ENCODE results near the gene SNAPC1. TPM values are rescaled to one million over a fixed set of nuclear protein-coding genes. Genes with fewer than 3 reads are reported as not detected.

The SNAPC1 gene
- total RNA-seq, 1 experiment from 2014 or later, result 13.8 TPM

- TF ChIP-seq CTCF (conservative IDR thresholded peaks at IDR 0.05; ENCODE audit: low read depth, low read length) (no peak), EZH2 (IDR thresholded peaks at IDR 0.05; ENCODE audit: borderline replicate concordance, low read depth, low read length, poor library complexity, severe bottlenecking) (no peak)
- H3K27me3 ChIP-seq (replicated peaks; ENCODE audit: insufficient read depth, low read depth, low read length, poor library complexity), result no peaks in the 10 kb centered on the region
- no peaks in the 10 kb centered on the region for H3K9me3 ChIP-seq (ENCODE audit: low read depth, low read length, poor library complexity, severe bottlenecking)
- intact Hi-C loops (cut with micrococcal nuclease; ENCODE audit: unreplicated experiment), result no loop called here
- CTCF ChIA-PET, result no interaction called here
- H3K27ac ChIP-seq (ENCODE audit: low read depth, low read length, poor library complexity, severe bottlenecking), result no peak overlapping the region
- BruUV-seq (replicated peaks), result no TSS peak
- no peak for DNase-seq (ENCODE audit: low spot score)
- POLR2A ChIA-PET (ENCODE audit: low non-redundant PET), result no interaction called here
- no peak overlapping the region for H3K4me3 ChIP-seq (ENCODE audit: low read depth, low read length, poor library complexity, severe bottlenecking)
- peaks cover 41% of the 10 kb centered on the region for H3K36me3 ChIP-seq (ENCODE audit: insufficient read depth, low read length, poor library complexity, severe bottlenecking)
- H3K4me1 ChIP-seq (ENCODE audit: insufficient read depth, low read length, poor library complexity, severe bottlenecking), result peaks cover 40% of the 10 kb centered on the region
Observed at GRCh38 chr14:61720741-61721140, 41.5 kb upstream of the SNAPC1 start.

GRCh38 chr14:61724133-61724532 is 38.1 kb upstream of the SNAPC1 start:
- ChIA-PET CTCF (interaction anchor here (0.6 kb wide), 1 partner anchor 538 kb away, joined by 5 read pairs; no protein-coding TSS in a partner anchor), POLR2A (ENCODE audit: low non-redundant PET) (no interaction called here)

GRCh38 chr14:61726778-61727658 is 35.2 kb upstream of the SNAPC1 start:
- Histone ChIP-seq H3K9me3 (ENCODE audit: low read depth, low read length, poor library complexity, severe bottlenecking) (no peaks in the 10 kb centered on the region), H3K4me1 (ENCODE audit: insufficient read depth, low read length, poor library complexity, severe bottlenecking) (no peaks in the 10 kb centered on the region), H3K4me3 (ENCODE audit: low read depth, low read length, poor library complexity, severe bottlenecking) (no peak overlapping the region), H3K27me3 (replicated peaks; ENCODE audit: insufficient read depth, low read depth, low read length, poor library complexity) (no peaks in the 10 kb centered on the region), H3K36me3 (ENCODE audit: insufficient read depth, low read length, poor library complexity, severe bottlenecking) (peaks cover 74% of the 10 kb centered on the region), H3K27ac (ENCODE audit: low read depth, low read length, poor library complexity, severe bottlenecking) (no peak overlapping the region)
- ChIA-PET POLR2A (ENCODE audit: low non-redundant PET) (no interaction called here), CTCF (no interaction called here)
- intact Hi-C loops (cut with micrococcal nuclease; ENCODE audit: unreplicated experiment), result no loop called here
- DNase-seq (ENCODE audit: low spot score), result no peak
- TF ChIP-seq EZH2 (IDR thresholded peaks at IDR 0.05; ENCODE audit: borderline replicate concordance, low read depth, low read length, poor library complexity, severe bottlenecking), result no peak
- no peak for TF ChIP-seq CTCF (conservative IDR thresholded peaks at IDR 0.05; ENCODE audit: low read depth, low read length)
- no TSS peak for BruUV-seq (replicated peaks)

More at GRCh38 chr14:61724133-61724532, 38.1 kb upstream of the SNAPC1 start:
- DNase-seq (ENCODE audit: low spot score), result no peak
- Histone ChIP-seq H3K27ac (ENCODE audit: low read depth, low read length, poor library complexity, severe bottlenecking) (no peak overlapping the region), H3K9me3 (ENCODE audit: low read depth, low read length, poor library complexity, severe bottlenecking) (no peaks in the 10 kb centered on the region), H3K4me3 (ENCODE audit: low read depth, low read length, poor library complexity, severe bottlenecking) (no peak overlapping the region), H3K36me3 (ENCODE audit: insufficient read depth, low read length, poor library complexity, severe bottlenecking) (peaks cover 68% of the 10 kb centered on the region), H3K4me1 (ENCODE audit: insufficient read depth, low read length, poor library complexity, severe bottlenecking) (peaks cover 10% of the 10 kb centered on the region), H3K27me3 (replicated peaks; ENCODE audit: insufficient read depth, low read depth, low read length, poor library complexity) (no peaks in the 10 kb centered on the region)
- intact Hi-C loops (cut with micrococcal nuclease; ENCODE audit: unreplicated experiment), result no loop called here
- no TSS peak for BruUV-seq (replicated peaks)
- TF ChIP-seq CTCF (conservative IDR thresholded peaks at IDR 0.05; ENCODE audit: low read depth, low read length) (no peak), EZH2 (IDR thresholded peaks at IDR 0.05; ENCODE audit: borderline replicate concordance, low read depth, low read length, poor library complexity, severe bottlenecking) (no peak)

Measured in A673 (cell line).